Liver (tissue), 9 donors: ENCODE measurements around the gene ETNK1. TPM values are rescaled to one million over a fixed set of nuclear protein-coding genes. Genes with fewer than 3 reads are reported as not detected.

Experiments used
- DNase-seq: peaks from one replicate; pipeline ENCODE4 v3.0.0-alpha.2; 2017; ENCODE audit warnings: low spot score
- H3K27ac ChIP-seq, 2 donors: one replicate each; pipeline ENCODE4 v1.7.0; 2013; ENCODE audit warnings: inconsistent platforms in 2 of 2, low read length in 2 of 2, control low read depth in 1 of 2, low read depth in 1 of 2, mild to moderate bottlenecking in 1 of 2
- H3K27me3 ChIP-seq, 4 donors: one replicate each; pipeline versions ENCODE4 v1.6.1 to v1.7.0; 2013; ENCODE audit warnings: low read length in 3 of 4, inconsistent platforms in 1 of 4, mild to moderate bottlenecking in 1 of 4, moderate library complexity in 1 of 4; ENCODE audit not compliant: control insufficient read depth in 4 of 4, insufficient read depth in 4 of 4
- H3K36me3 ChIP-seq, 4 donors: one replicate each; pipeline versions ENCODE4 v1.6.1 to v1.7.0; 2013; ENCODE audit warnings: low read length in 3 of 4, mild to moderate bottlenecking in 3 of 4, low read depth in 1 of 4, moderate library complexity in 1 of 4; ENCODE audit not compliant: control insufficient read depth in 4 of 4, insufficient read depth in 3 of 4
- H3K4me1 ChIP-seq, 4 donors: one replicate each; pipeline versions ENCODE4 v1.6.1 to v1.7.0; 2013; ENCODE audit warnings: low read length in 3 of 4, mild to moderate bottlenecking in 3 of 4, moderate library complexity in 1 of 4; ENCODE audit not compliant: control insufficient read depth in 4 of 4, insufficient read depth in 4 of 4
- H3K4me3 ChIP-seq, 3 donors: one replicate each; pipeline versions ENCODE4 v1.6.1 to v1.7.0; 2013; ENCODE audit warnings: low read length in 3 of 3, control low read depth in 1 of 3, low read depth in 1 of 3, mild to moderate bottlenecking in 1 of 3
- H3K9ac ChIP-seq, 2 donors: one replicate each; pipeline ENCODE4 v1.7.0; 2013; ENCODE audit warnings: low read length in 2 of 2, mild to moderate bottlenecking in 2 of 2, moderate library complexity in 2 of 2, control low read depth in 1 of 2, low read depth in 1 of 2
- H3K9me3 ChIP-seq, 4 donors: one replicate each; pipeline versions ENCODE4 v1.6.1 to v1.7.0; 2013; ENCODE audit warnings: low read length in 3 of 4; ENCODE audit not compliant: control insufficient read depth in 4 of 4
- EGR1 ChIP-seq, 2 donors: IDR thresholded peaks; 2 replicates each; pipeline ENCODE4 v1.6.1; 2016 to 2018; ENCODE audit warnings: antibody characterized with exemption in 2 of 2, low read depth in 2 of 2
- FOXA1 ChIP-seq: IDR thresholded peaks from 2 replicates; pipeline ENCODE4 v1.6.1; 2016; ENCODE audit warnings: antibody characterized with exemption
- FOXA2 ChIP-seq: IDR thresholded peaks from 2 replicates; pipeline ENCODE4 v1.6.1; 2016; ENCODE audit warnings: antibody characterized with exemption
- GABPA ChIP-seq, 2 donors: IDR thresholded peaks in 1 of 2; conservative IDR thresholded peaks in 1 of 2; 2 replicates each; pipeline ENCODE4 v1.6.1; 2016; ENCODE audit warnings: antibody characterized with exemption in 2 of 2, mild to moderate bottlenecking in 1 of 2, moderate library complexity in 1 of 2
- HNF4A ChIP-seq, 2 donors: conservative IDR thresholded peaks; 2 replicates each; pipeline ENCODE4 v1.6.1; 2016; ENCODE audit warnings: antibody characterized with exemption in 2 of 2, mild to moderate bottlenecking in 2 of 2
- HNF4G ChIP-seq: IDR thresholded peaks from 2 replicates; pipeline ENCODE4 v1.6.1; 2016; ENCODE audit warnings: antibody characterized with exemption
- JUND ChIP-seq, 2 donors: IDR thresholded peaks; 2 replicates each; pipeline ENCODE4 v1.6.1; 2016; ENCODE audit warnings: antibody characterized with exemption in 2 of 2
- NR2F2 ChIP-seq: IDR thresholded peaks from 2 replicates; pipeline ENCODE4 v1.6.1; 2016; ENCODE audit warnings: antibody characterized with exemption
- RAD21 ChIP-seq, 2 donors: IDR thresholded peaks; 2 replicates each; pipeline ENCODE4 v1.6.1; 2016; ENCODE audit warnings: antibody characterized with exemption in 2 of 2, mild to moderate bottlenecking in 2 of 2
- RXRA ChIP-seq, 2 donors: IDR thresholded peaks; 2 replicates each; pipeline ENCODE4 v1.6.1; 2017 to 2018; ENCODE audit warnings: antibody characterized with exemption in 2 of 2, mild to moderate bottlenecking in 1 of 2
- SP1 ChIP-seq: IDR thresholded peaks from 2 replicates; pipeline ENCODE4 v1.6.1; 2018; ENCODE audit warnings: antibody characterized with exemption, mild to moderate bottlenecking
- TAF1 ChIP-seq: conservative IDR thresholded peaks from 2 replicates; pipeline ENCODE4 v1.6.1; 2016; ENCODE audit warnings: antibody characterized with exemption, mild to moderate bottlenecking
- YY1 ChIP-seq: IDR thresholded peaks from 2 replicates; pipeline ENCODE4 v1.6.1; 2016; ENCODE audit warnings: antibody characterized with exemption, mild to moderate bottlenecking
- WGBS: extraction: QIAGEN DNeasy Blood & Tissue Kit; methylation state at CpG from one replicate; pipeline ENCODE4 v1.1.7; 2013; 5-methylcytosine and 5-hydroxymethylcytosine counted together
- polyA plus RNA-seq, 2 donors: library from polyadenylated mRNA; stranded (reverse) in 1 of 2; unstranded in 1 of 2; fragments of 200-250 nt in 1 of 2; fragments of >200 nt in 1 of 2; fragmentation: Nextera tagmentation in 1 of 2; extraction: Ambion mirVana in 1 of 2; gene quantifications; one replicate each; pipeline versions ENCODE4 v1.2.1 to v1.2.3, GENCODE V29; 2013 to 2015
- total RNA-seq, 2 donors: library from RNA; depleted of rRNA; stranded (reverse); fragments of >200 nt; gene quantifications; one replicate each; pipeline ENCODE4 v1.2.3, GENCODE V29; 2014
- TF ChIP-seq, protein P1 (sequence below): IDR thresholded peaks from 2 replicates; pipeline ENCODE4 v1.6.1; 2016; ENCODE audit warnings: antibody characterized with exemption
- TF ChIP-seq, protein P2 (sequence below): IDR thresholded peaks from 2 replicates; pipeline ENCODE4 v1.6.1; 2016; ENCODE audit warnings: antibody characterized with exemption
- TF ChIP-seq, protein P3 (sequence below): IDR thresholded peaks from 2 replicates; pipeline ENCODE4 v1.6.1; 2016; ENCODE audit warnings: antibody characterized with exemption, mild to moderate bottlenecking
- TF ChIP-seq, protein P4 (sequence below): IDR thresholded peaks from 2 replicates; pipeline ENCODE4 v1.6.1; 2016; ENCODE audit warnings: antibody characterized with exemption
- TF ChIP-seq, protein P5 (sequence below): fragments of 150-350 bp; IDR thresholded peaks from 2 replicates; pipeline ENCODE4 v1.5.1; 2017; ENCODE audit warnings: improper control_type of control experiment, low read depth, low read length; ENCODE audit not compliant: missing input control
- donor health status: healthy.
- donor health status: healthy.
- donor health status: healthy.
- donor health status: healthy.
- donor health status: healthy.

Gene ETNK1
- total and polyA plus RNA-seq, 4 donors: 15.6 to 51.4 (median 27.0) TPM

DNA sequence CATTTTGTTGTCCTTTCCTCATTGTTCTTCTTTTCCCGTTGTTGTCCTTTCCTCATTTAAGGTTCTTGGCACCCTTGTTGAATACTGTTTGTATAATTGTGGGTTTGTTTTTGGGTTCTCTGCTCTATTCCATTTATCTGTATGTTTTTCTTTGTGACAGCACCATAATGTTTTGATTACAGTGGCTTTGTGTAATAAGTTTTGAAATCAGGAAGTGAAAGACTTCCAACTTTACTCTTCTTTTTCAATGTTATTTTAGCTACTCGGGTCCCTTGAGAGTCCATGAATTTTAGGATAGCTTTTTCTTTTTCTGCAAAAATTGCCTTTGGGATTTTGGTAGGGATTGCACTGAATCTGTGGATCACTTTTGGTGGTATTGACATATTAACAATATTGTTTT is 28.1 kb downstream of the ETNK1 start:
- Histone ChIP-seq H3K9ac (no peak overlapping the region), H3K4me1 (no peaks in the 10 kb centered on the region), H3K9me3 (no peaks in the 10 kb centered on the region), H3K27ac (no peak overlapping the region), H3K27me3 (no peaks in the 10 kb centered on the region), H3K4me3 (no peak overlapping the region), H3K36me3 (peaks cover 0 to 4% (median 2%) of the 10 kb centered on the region in 4 donors)
- TF ChIP-seq, protein P1, sequence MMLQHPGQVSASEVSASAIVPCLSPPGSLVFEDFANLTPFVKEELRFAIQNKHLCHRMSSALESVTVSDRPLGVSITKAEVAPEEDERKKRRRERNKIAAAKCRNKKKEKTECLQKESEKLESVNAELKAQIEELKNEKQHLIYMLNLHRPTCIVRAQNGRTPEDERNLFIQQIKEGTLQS: no peak
- no peak for TF ChIP-seq TAF1
- no peak for TF ChIP-seq RXRA (IDR thresholded peaks at IDR 0.05)
- TF ChIP-seq GABPA (IDR thresholded peaks at IDR 0.05 in 1 of 2, conservative IDR thresholded peaks at IDR 0.05 in 1 of 2): no peak
- TF ChIP-seq, protein P2, sequence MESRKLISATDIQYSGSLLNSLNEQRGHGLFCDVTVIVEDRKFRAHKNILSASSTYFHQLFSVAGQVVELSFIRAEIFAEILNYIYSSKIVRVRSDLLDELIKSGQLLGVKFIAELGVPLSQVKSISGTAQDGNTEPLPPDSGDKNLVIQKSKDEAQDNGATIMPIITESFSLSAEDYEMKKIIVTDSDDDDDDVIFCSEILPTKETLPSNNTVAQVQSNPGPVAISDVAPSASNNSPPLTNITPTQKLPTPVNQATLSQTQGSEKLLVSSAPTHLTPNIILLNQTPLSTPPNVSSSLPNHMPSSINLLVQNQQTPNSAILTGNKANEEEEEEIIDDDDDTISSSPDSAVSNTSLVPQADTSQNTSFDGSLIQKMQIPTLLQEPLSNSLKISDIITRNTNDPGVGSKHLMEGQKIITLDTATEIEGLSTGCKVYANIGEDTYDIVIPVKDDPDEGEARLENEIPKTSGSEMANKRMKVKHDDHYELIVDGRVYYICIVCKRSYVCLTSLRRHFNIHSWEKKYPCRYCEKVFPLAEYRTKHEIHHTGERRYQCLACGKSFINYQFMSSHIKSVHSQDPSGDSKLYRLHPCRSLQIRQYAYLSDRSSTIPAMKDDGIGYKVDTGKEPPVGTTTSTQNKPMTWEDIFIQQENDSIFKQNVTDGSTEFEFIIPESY: no peak
- TF ChIP-seq SP1: no peak
- no peak for TF ChIP-seq FOXA1
- TF ChIP-seq, protein P3, sequence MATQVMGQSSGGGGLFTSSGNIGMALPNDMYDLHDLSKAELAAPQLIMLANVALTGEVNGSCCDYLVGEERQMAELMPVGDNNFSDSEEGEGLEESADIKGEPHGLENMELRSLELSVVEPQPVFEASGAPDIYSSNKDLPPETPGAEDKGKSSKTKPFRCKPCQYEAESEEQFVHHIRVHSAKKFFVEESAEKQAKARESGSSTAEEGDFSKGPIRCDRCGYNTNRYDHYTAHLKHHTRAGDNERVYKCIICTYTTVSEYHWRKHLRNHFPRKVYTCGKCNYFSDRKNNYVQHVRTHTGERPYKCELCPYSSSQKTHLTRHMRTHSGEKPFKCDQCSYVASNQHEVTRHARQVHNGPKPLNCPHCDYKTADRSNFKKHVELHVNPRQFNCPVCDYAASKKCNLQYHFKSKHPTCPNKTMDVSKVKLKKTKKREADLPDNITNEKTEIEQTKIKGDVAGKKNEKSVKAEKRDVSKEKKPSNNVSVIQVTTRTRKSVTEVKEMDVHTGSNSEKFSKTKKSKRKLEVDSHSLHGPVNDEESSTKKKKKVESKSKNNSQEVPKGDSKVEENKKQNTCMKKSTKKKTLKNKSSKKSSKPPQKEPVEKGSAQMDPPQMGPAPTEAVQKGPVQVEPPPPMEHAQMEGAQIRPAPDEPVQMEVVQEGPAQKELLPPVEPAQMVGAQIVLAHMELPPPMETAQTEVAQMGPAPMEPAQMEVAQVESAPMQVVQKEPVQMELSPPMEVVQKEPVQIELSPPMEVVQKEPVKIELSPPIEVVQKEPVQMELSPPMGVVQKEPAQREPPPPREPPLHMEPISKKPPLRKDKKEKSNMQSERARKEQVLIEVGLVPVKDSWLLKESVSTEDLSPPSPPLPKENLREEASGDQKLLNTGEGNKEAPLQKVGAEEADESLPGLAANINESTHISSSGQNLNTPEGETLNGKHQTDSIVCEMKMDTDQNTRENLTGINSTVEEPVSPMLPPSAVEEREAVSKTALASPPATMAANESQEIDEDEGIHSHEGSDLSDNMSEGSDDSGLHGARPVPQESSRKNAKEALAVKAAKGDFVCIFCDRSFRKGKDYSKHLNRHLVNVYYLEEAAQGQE: no peak
- no peak for TF ChIP-seq RAD21 (IDR thresholded peaks at IDR 0.05)
- TF ChIP-seq, protein P4, sequence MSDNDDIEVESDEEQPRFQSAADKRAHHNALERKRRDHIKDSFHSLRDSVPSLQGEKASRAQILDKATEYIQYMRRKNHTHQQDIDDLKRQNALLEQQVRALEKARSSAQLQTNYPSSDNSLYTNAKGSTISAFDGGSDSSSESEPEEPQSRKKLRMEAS: no peak
- no peak for TF ChIP-seq NR2F2
- no peak for TF ChIP-seq FOXA2
- TF ChIP-seq YY1: no peak
- TF ChIP-seq JUND (IDR thresholded peaks at IDR 0.05): no peak
- TF ChIP-seq HNF4G: no peak
- no peak for TF ChIP-seq HNF4A (conservative IDR thresholded peaks at IDR 0.05)
- DNase-seq: no peak
- 58% methylated on average over 2 of the region's 2 CpGs for WGBS

DNA sequence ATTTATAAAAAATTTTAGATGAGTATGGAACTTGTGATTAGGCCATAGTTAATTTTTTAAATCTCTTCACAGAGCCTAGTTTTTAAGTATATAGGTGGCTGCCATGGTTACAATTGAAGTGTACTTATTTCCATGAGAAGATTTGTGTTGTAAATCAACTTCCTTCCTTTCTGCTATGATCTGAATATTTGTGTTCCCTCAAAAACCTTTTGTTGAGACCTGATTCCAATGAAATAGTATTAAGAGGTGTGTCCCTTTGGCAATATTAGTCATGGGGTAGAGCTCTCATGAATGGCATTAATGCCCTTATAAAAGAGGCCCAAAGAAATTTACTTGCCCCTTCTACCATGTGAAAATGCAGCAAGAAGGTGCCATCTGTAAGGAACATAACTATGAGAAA is 28.8 kb downstream of the ETNK1 start:
- Histone ChIP-seq H3K27ac (no peak overlapping the region), H3K9ac (no peak overlapping the region), H3K36me3 (peaks cover 0 to 4% (median 2%) of the 10 kb centered on the region in 4 donors), H3K4me1 (no peaks in the 10 kb centered on the region), H3K9me3 (no peaks in the 10 kb centered on the region), H3K27me3 (no peaks in the 10 kb centered on the region), H3K4me3 (no peak overlapping the region)
- TF ChIP-seq, protein P2: no peak
- TF ChIP-seq FOXA1: no peak
- TF ChIP-seq GABPA (IDR thresholded peaks at IDR 0.05 in 1 of 2, conservative IDR thresholded peaks at IDR 0.05 in 1 of 2): no peak
- no peak for TF ChIP-seq NR2F2
- TF ChIP-seq SP1: no peak
- no peak for TF ChIP-seq RAD21 (IDR thresholded peaks at IDR 0.05)
- TF ChIP-seq, protein P3: no peak
- TF ChIP-seq EGR1 (IDR thresholded peaks at IDR 0.05; ENCODE audit: low read depth in 2 of 2): no peak
- TF ChIP-seq HNF4G: no peak
- TF ChIP-seq JUND (IDR thresholded peaks at IDR 0.05): no peak
- no peak for TF ChIP-seq RXRA (IDR thresholded peaks at IDR 0.05)
- TF ChIP-seq TAF1: no peak
- TF ChIP-seq FOXA2: no peak
- TF ChIP-seq, protein P5, sequence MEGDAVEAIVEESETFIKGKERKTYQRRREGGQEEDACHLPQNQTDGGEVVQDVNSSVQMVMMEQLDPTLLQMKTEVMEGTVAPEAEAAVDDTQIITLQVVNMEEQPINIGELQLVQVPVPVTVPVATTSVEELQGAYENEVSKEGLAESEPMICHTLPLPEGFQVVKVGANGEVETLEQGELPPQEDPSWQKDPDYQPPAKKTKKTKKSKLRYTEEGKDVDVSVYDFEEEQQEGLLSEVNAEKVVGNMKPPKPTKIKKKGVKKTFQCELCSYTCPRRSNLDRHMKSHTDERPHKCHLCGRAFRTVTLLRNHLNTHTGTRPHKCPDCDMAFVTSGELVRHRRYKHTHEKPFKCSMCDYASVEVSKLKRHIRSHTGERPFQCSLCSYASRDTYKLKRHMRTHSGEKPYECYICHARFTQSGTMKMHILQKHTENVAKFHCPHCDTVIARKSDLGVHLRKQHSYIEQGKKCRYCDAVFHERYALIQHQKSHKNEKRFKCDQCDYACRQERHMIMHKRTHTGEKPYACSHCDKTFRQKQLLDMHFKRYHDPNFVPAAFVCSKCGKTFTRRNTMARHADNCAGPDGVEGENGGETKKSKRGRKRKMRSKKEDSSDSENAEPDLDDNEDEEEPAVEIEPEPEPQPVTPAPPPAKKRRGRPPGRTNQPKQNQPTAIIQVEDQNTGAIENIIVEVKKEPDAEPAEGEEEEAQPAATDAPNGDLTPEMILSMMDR: no peak
- DNase-seq: no peak
